K562 (cell line): ENCODE data around the gene IKBKE. TPM values are rescaled to one million over a fixed set of nuclear protein-coding genes. Genes with fewer than 3 reads are reported as not detected.

Source experiments
- ATAC-seq: fragments of 200-7000 bp; cut with Tn5 transposase; 3 replicates; pipeline ENCODE4 v1.9.1; 2020; ENCODE audit warnings: moderate library complexity
- BruUV-seq: library from RNA; stranded (reverse); fragments of 400-500 nt; replicated peaks from 2 replicates; lab custom pipeline; 2021; lab: Mats Ljungman, UMichigan
- CTCF ChIA-PET: fragments of 300-600 bp; formaldehyde crosslinking; extraction: SDS; loops from one replicate; lab custom pipeline; 2021; ENCODE audit warnings: low intra/inter-chr PET ratio; lab: Yijun Ruan, JAX
- POLR2A ChIA-PET: fragments of 300-600, 350-650 bp; sonication (Branson Sonifier 250); formaldehyde crosslinking; extraction: SDS; loops from one replicate; lab custom pipeline; 2021; ENCODE audit warnings: antibody characterized with exemption, inconsistent platforms; lab: Yijun Ruan, JAX
- DNase-seq, 4 experiments: peaks; one replicate each; pipeline versions ENCODE4 v3.0.0 to v3.0.0-alpha.2; 2011 to 2018; ENCODE audit warnings: low spot score in 3 of 4, mixed read lengths in 3 of 4; ENCODE audit errors: extremely low read depth in 1 of 4
- FAIRE-seq: peaks from 2 replicates; lab custom pipeline; 2011; peaks lifted over from hg19 to GRCh38; lab: Jason Lieb, UNC
- H2AFZ ChIP-seq: 2 replicates; pipeline ENCODE4 v1.6.0; 2011; ENCODE audit warnings: low read depth, low read length, control low read depth, inconsistent platforms
- H3K27ac ChIP-seq: fragments of 200-600 bp; 3 replicates; pipeline ENCODE4 v1.8.0; 2011; ENCODE audit warnings: low read depth, mild to moderate bottlenecking, control low read depth, inconsistent platforms, low read length, moderate library complexity, mixed read lengths; ENCODE audit errors: extremely low read depth
- H3K27me3 ChIP-seq, 2 experiments: fragments of 300-600 bp in 1 of 2; 2 replicates in 1 of 2; 3 replicates in 1 of 2; pipeline versions ENCODE4 v1.6.0 to v1.8.0; 2011; ENCODE audit warnings: inconsistent platforms in 2 of 2, low read length in 2 of 2, mild to moderate bottlenecking in 1 of 2, mixed read lengths in 1 of 2, moderate library complexity in 1 of 2; ENCODE audit not compliant: control insufficient read depth in 2 of 2, insufficient read depth in 2 of 2
- H3K36me3 ChIP-seq: fragments of 300-600 bp; 3 replicates; pipeline ENCODE4 v1.8.0; 2011; ENCODE audit warnings: mild to moderate bottlenecking, low read length, inconsistent platforms; ENCODE audit not compliant: control insufficient read depth, insufficient read depth
- H3K4me1 ChIP-seq, 2 experiments: fragments of 200-600 bp in 1 of 2; replicated peaks in 1 of 2; 2 replicates in 1 of 2; 3 replicates in 1 of 2; pipeline versions ENCODE4 v1.5.1 to v1.8.0; 2011; ENCODE audit warnings: inconsistent platforms in 2 of 2, low read length in 2 of 2, mild to moderate bottlenecking in 1 of 2, mixed read lengths in 1 of 2, moderate library complexity in 1 of 2; ENCODE audit not compliant: control insufficient read depth in 2 of 2, insufficient read depth in 2 of 2
- H3K4me2 ChIP-seq: 2 replicates; pipeline ENCODE4 v1.6.1; 2011; ENCODE audit warnings: low read length, control low read depth, inconsistent platforms, mixed read lengths; ENCODE audit not compliant: insufficient read depth
- H3K4me3 ChIP-seq: fragments of 200-600 bp; sonication (generic), shearing (Covaris generic); 2 replicates; pipeline ENCODE4 v1.5.1; 2016; ENCODE audit warnings: control low read depth, inconsistent platforms
- H3K79me2 ChIP-seq: fragments of 200-600 bp; 3 replicates; pipeline ENCODE4 v1.8.0; 2011; ENCODE audit warnings: low read length, inconsistent platforms; ENCODE audit not compliant: control insufficient read depth, insufficient read depth
- H3K9ac ChIP-seq, 2 experiments: 2 replicates each; pipeline versions ENCODE4 v1.6.0 to v1.6.1; 2011; ENCODE audit warnings: low read depth in 2 of 2, low read length in 2 of 2, control low read depth in 1 of 2, inconsistent platforms in 1 of 2, mild to moderate bottlenecking in 1 of 2, mixed read lengths in 1 of 2; ENCODE audit not compliant: insufficient read depth in 1 of 2
- H3K9me1 ChIP-seq: one replicate; pipeline ENCODE4 v1.6.0; 2011; ENCODE audit warnings: inconsistent platforms, mild to moderate bottlenecking, low read length, moderate library complexity; ENCODE audit not compliant: control insufficient read depth, insufficient read depth
- H3K9me3 ChIP-seq: replicated peaks from 2 replicates; pipeline ENCODE4 v1.5.1; 2011; ENCODE audit warnings: low read depth, low read length, inconsistent platforms; ENCODE audit not compliant: control insufficient read depth, insufficient read depth
- H4K20me1 ChIP-seq: replicated peaks from 2 replicates; pipeline ENCODE4 v1.6.1; 2011; ENCODE audit warnings: low read length, inconsistent platforms, mixed read lengths; ENCODE audit not compliant: control insufficient read depth, insufficient read depth
- BMI1 ChIP-seq: fragments of 150-350 bp; IDR thresholded peaks from 2 replicates; pipeline ENCODE4 v1.6.1; 2014; ENCODE audit warnings: low read length
- CBFA2T3 ChIP-seq: fragments of 450-650 bp; IDR thresholded peaks from 2 replicates; pipeline ENCODE4 v1.6.1; 2017
- ESRRA ChIP-seq: fragments of 450-650 bp; IDR thresholded peaks from 2 replicates; pipeline ENCODE4 v1.6.1; 2014; ENCODE audit warnings: low read depth, mild to moderate bottlenecking, moderate library complexity, borderline replicate concordance
- NONO ChIP-seq, 2 experiments: fragments of 200-400 bp in 1 of 2; fragments of 450-650 bp in 1 of 2; formaldehyde crosslinking in 1 of 2; IDR thresholded peaks; 2 replicates each; pipeline ENCODE4 v1.6.1; 2017; ENCODE audit warnings: low read depth in 2 of 2, mild to moderate bottlenecking in 2 of 2, moderate library complexity in 2 of 2, low read length in 1 of 2
- SP1 ChIP-seq: sonication (generic); formaldehyde crosslinking; IDR thresholded peaks from 2 replicates; pipeline ENCODE4 v1.8.1; 2022; ENCODE audit warnings: mild to moderate bottlenecking, missing genetic modification reagents
- SREBF1 ChIP-seq: fragments of 150-350 bp; IDR thresholded peaks from 2 replicates; pipeline ENCODE4 v1.6.1; 2014; ENCODE audit warnings: antibody characterized with exemption, low read depth, low read length, borderline replicate concordance
- ZNF431 ChIP-seq: sonication (generic); formaldehyde crosslinking; IDR thresholded peaks from 2 replicates; pipeline ENCODE4 v1.8.0; 2022; ENCODE audit warnings: mild to moderate bottlenecking, missing genetic modification reagents
- whole genome bisulfite sequencing: fragments of 100-300 bp; shearing (Covaris generic); methylation state at CpG from one replicate; pipeline ENCODE4 v1.1.6; 2016; ENCODE audit warnings: low coverage, mixed read lengths; ENCODE audit not compliant: insufficient coverage; ENCODE audit errors: missing lambda C conversion rate; 5-methylcytosine and 5-hydroxymethylcytosine counted together
- in situ Hi-C: fragments of 300-500 bp; cut with MboI; formaldehyde crosslinking; loops from 4 replicates; pipeline ENCODE4 v1.15.0; 2018; ENCODE audit warnings: inconsistent platforms, mixed read lengths
- intact Hi-C: fragments of 100-400 bp; cut with micrococcal nuclease; formaldehyde crosslinking; loops from 2 replicates; pipeline ENCODE4 v1.14.2; 2022
- polyA plus RNA-seq, 8 experiments: library from polyadenylated mRNA; depleted of rRNA in 4 of 8; stranded (reverse) in 5 of 8; unstranded in 3 of 8; fragments of >200 nt; fragmentation: Nextera tagmentation in 2 of 8; fragmentation: Illumina TruSeq in 1 of 8; extraction: Ambion mirVana in 2 of 8; extraction: Trizol in 1 of 8; gene quantifications; 2 replicates each; pipeline versions ENCODE4 v1.2.1 to v1.2.3, GENCODE V29; 2011 to 2014; ENCODE audit warnings: inconsistent platforms in 1 of 8, missing spikeins in 1 of 8
- total RNA-seq, 7 experiments: library from RNA; depleted of rRNA in 6 of 7; stranded (reverse); fragments of >200 nt in 6 of 7; fragmentation: Illumina TruSeq in 2 of 7; extraction: Trizol in 2 of 7; gene quantifications; 2 replicates each; pipeline versions ENCODE4 v1.2.1 to v1.2.3, GENCODE V29; 2011 to 2021; ENCODE audit warnings: low replicate concordance in 1 of 7
- TF ChIP-seq, protein P1 (sequence below): IDR thresholded peaks from 3 replicates; pipeline ENCODE4 v1.6.1; 2011; ENCODE audit warnings: borderline replicate concordance, mild to moderate bottlenecking; ENCODE audit not compliant: insufficient read length, insufficient read depth
- TF ChIP-seq, protein P2 (sequence below): fragments of 250-450 bp; sonication (Bioruptor Pico); IDR thresholded peaks from 2 replicates; pipeline ENCODE4 v1.5.0; 2021; ENCODE audit warnings: mild to moderate bottlenecking, moderate library complexity
- TF ChIP-seq, protein P3 (sequence below): fragments of 450-650 bp; IDR thresholded peaks from one replicate; pipeline ENCODE4 v1.6.1; 2018; ENCODE audit warnings: mild to moderate bottlenecking, moderate library complexity; ENCODE audit not compliant: partially characterized antibody
- TF ChIP-seq, protein P4 (sequence below): sonication (generic); formaldehyde crosslinking; IDR thresholded peaks from 2 replicates; pipeline ENCODE4 v1.8.1; 2023; ENCODE audit warnings: mild to moderate bottlenecking, missing genetic modification reagents

The IKBKE gene
- total and polyA plus RNA-seq, 9 of the 15 experiments (the other 6 are each of a cell fraction or from before 2014, with no cell fraction given) = 2.3 to 9.0 (median 4.8) TPM

DNA sequence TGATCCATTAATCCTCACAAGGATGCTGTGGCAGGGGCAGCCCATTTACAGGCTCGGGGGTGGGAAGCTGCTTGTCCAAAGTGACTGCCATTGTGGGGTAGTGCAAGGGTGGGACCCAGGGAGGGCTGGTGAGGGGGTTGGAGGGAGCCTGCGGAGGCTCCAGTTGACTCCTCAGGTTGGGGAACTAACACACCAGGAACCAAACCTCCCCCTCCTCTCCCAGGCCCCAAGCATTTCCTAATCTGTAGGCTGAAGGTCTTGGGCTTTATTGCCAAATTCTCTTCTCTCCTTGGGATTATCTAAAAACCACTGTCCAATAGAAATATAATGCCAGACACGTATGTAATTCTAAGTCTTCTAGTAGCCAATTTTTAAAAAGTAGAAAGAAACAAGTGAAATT, 18.2 kb downstream of the IKBKE start:
- CTCF ChIA-PET = interaction anchor here (0.5 to 4.6 kb wide), 2 partner anchors 95 to 124 kb away, joined by 6 to 97 read pairs; partner anchors contain the start of gene EIF2D
- Histone ChIP-seq H3K9ac (no peak overlapping the region), H3K27me3 (no peaks in the 10 kb centered on the region), H3K79me2 (no peaks in the 10 kb centered on the region), H2AFZ (no peak overlapping the region), H3K27ac (no peak overlapping the region), H3K9me1 (no peaks in the 10 kb centered on the region), H4K20me1 (no peaks in the 10 kb centered on the region), H3K4me2 (no peak overlapping the region), H3K4me3 (no peak overlapping the region), H3K9me3 (no peaks in the 10 kb centered on the region), H3K4me1 (peaks cover 19 to 26% of the 10 kb centered on the region in 2 experiments), H3K36me3 (no peaks in the 10 kb centered on the region)
- intact Hi-C loops (no loop called here), in situ Hi-C loops (loop anchor here (5.0 kb wide), 2 partner anchors 94 to 424 kb away; no protein-coding TSS in a partner anchor)
- no peak for ATAC-seq
- no peak for FAIRE-seq
- POLR2A ChIA-PET = interaction anchor here (0.5 kb wide), 1 partner anchor 24 kb away, joined by 4 read pairs; no protein-coding TSS in a partner anchor
- 43% methylated on average over 3 of the region's 3 CpGs for WGBS
- no peak for DNase-seq
- BruUV-seq = no TSS peak
- no peak for TF ChIP-seq NONO (IDR thresholded peaks at IDR 0.05; ENCODE audit: low read depth in 2 of 2, low read length in 1 of 2)
- TF ChIP-seq, protein P1, sequence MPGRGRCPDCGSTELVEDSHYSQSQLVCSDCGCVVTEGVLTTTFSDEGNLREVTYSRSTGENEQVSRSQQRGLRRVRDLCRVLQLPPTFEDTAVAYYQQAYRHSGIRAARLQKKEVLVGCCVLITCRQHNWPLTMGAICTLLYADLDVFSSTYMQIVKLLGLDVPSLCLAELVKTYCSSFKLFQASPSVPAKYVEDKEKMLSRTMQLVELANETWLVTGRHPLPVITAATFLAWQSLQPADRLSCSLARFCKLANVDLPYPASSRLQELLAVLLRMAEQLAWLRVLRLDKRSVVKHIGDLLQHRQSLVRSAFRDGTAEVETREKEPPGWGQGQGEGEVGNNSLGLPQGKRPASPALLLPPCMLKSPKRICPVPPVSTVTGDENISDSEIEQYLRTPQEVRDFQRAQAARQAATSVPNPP = no peak
- no peak for TF ChIP-seq SP1 (CRISPR knock-in tag)
- TF ChIP-seq ESRRA = no peak
- TF ChIP-seq CBFA2T3 = no peak
- TF ChIP-seq, protein P2, sequence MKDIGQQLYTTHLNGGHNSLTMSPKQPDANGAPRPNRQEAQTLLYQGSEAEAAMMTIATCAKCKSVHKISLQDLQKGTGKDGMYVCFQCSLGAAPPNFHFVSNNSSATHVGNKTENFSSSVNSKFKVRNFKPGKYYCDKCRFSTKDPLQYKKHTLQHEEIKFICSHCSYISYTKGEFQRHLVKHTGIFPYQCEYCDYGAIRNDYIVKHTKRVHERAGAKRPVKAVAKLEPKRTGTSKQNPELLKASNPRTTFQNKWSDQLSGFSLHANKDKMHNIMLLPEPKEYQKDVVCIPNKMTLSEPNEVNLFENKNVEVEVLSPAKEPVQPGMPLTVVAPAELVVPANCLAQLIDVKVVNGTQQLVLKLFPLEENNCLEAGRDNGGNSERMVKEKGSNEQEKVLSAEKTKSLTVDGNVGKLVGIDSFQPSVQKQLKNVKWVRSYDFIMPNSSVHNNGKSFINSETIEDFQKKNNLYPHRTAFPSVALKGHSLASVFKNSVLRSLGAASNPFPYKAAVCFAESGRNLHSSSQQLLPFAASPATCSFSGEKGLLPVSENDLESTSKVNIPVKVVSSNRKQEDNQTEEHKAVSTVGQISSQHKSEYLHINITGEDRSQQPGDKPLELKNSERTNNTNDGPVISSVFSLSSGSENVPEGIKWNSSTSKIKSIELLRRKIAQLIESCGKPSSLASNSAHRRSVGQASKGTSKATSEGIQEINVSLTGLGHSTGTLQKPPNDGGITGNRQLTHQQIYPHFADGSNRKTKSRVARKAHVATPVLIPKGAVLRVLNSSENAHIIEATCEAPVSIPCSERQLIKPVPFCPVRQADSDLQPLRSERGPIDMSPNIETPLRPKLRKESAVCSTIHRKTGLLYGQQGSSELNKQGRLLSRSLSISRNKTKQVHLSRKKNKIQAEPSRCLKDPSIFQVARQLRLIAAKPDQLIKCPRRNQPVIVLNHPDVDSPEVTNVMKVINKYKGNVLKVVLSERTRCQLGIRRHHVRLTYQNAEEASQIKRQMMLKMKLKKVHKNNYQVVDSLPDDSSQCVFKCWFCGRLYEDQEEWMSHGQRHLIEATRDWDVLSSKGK (CRISPR knock-in tag) = no peak
- TF ChIP-seq ZNF431 (CRISPR knock-in tag) = no peak
- TF ChIP-seq, protein P3, sequence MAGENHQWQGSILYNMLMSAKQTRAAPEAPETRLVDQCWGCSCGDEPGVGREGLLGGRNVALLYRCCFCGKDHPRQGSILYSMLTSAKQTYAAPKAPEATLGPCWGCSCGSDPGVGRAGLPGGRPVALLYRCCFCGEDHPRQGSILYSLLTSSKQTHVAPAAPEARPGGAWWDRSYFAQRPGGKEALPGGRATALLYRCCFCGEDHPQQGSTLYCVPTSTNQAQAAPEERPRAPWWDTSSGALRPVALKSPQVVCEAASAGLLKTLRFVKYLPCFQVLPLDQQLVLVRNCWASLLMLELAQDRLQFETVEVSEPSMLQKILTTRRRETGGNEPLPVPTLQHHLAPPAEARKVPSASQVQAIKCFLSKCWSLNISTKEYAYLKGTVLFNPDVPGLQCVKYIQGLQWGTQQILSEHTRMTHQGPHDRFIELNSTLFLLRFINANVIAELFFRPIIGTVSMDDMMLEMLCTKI = no peak
- TF ChIP-seq BMI1 = no peak
- TF ChIP-seq, protein P4, sequence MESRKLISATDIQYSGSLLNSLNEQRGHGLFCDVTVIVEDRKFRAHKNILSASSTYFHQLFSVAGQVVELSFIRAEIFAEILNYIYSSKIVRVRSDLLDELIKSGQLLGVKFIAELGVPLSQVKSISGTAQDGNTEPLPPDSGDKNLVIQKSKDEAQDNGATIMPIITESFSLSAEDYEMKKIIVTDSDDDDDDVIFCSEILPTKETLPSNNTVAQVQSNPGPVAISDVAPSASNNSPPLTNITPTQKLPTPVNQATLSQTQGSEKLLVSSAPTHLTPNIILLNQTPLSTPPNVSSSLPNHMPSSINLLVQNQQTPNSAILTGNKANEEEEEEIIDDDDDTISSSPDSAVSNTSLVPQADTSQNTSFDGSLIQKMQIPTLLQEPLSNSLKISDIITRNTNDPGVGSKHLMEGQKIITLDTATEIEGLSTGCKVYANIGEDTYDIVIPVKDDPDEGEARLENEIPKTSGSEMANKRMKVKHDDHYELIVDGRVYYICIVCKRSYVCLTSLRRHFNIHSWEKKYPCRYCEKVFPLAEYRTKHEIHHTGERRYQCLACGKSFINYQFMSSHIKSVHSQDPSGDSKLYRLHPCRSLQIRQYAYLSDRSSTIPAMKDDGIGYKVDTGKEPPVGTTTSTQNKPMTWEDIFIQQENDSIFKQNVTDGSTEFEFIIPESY (CRISPR knock-in tag) = no peak
- TF ChIP-seq SREBF1 = no peak
